Heart left ventricle (tissue), 13 donors: ENCODE data around the gene UBE2M.

Experiments used
- POLR2A ChIP-seq, 2 donors: fragments of 450-650 bp; IDR thresholded peaks; one replicate each; pipeline ENCODE4 v1.6.1; 2017; ENCODE audit warnings: antibody characterized with exemption in 2 of 2, mild to moderate bottlenecking in 2 of 2, moderate library complexity in 2 of 2
- TF ChIP-seq, protein P1 (sequence below), 12 donors: fragments of 200-600 bp; sonication (generic) in 4 of 12; IDR thresholded peaks; one replicate each; pipeline versions ENCODE4 v1.5.0 to v1.8.0; 2018 to 2022; ENCODE audit warnings: antibody characterized with exemption in 12 of 12, mild to moderate bottlenecking in 5 of 12
- donor health status: ischemic (EF 13 %, LVEDD 7.1; RV severe dilation, severe dysfunction).
- donor health status: DM: no; HTN: yes; CAD: no.
- donor health status: DM: no; HTN: no; CAD: no.
- donor health status: ischemic (EF 25% LVEDD 6.9; RV normal size, moderate dysfunction).
- donor health status: ischemic (EF 25% LVEDD 5.7; RV mildly dilated, moderate dysfunction).
- donor health status: ischemic (EF 35%, LVEDD 5.7; RV mildly dilated, moderate dysfunction).
- donor health status: nonischemic (EF 11% LVEDD 7.7; RV severe dilation, severe dysfunction).
- donor health status: DM: yes; HTN: yes; CAD: no.
- donor health status: PGD.
- donor health status: ischemic (EF 29% LVEDD 5.4; RV normal size, mild dysfunction).
- donor health status: nonischemic (EF 23%, LVEDD 6.1; RV moderate dilation, normal function).

DNA sequence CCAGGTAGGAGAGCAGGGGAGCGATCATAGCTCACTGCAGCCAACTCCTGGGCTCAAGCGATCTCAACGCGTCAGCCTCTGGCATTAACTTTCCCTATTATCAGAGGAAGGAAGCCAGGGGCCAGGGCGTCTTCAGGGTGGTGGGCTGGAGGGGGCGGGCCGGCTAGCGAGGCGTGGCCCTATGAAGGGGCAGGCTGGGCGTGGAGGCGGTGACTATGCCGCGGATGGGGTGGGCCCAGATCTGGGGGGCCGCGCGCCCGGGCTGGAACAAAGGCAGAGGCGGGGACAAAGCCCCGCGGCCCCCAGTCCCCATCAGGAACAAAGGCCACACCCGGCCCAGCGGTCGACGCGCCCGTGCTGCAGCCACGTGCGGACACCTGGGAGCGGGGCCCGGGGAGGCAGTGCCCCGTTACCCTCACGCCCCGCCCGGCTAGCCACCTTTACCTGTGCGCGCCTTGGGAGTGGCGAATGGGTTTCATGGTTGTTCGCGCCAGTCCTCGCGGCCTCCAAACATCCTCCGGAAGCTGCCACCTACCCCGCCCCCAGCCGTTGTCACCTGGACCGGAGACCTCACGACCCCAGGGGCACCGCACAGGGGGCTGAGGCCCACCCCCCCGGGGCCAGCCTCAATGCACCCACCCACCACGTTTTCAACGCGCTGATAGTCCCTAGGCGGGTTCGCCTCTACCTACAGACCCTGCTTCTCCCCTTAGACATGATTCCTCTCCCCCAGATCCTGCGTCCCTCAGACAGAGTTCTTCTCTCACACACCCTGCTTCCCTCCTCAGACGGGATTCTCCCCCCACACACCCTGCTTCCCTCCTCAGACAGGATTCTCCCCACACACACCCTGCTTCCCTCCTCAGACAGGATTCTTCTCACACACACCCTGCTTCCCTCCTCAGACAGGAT, 19.9 kb downstream of the UBE2M start:
- no peak for TF ChIP-seq POLR2A (IDR thresholded peaks at IDR 0.05)
- TF ChIP-seq, protein P1, sequence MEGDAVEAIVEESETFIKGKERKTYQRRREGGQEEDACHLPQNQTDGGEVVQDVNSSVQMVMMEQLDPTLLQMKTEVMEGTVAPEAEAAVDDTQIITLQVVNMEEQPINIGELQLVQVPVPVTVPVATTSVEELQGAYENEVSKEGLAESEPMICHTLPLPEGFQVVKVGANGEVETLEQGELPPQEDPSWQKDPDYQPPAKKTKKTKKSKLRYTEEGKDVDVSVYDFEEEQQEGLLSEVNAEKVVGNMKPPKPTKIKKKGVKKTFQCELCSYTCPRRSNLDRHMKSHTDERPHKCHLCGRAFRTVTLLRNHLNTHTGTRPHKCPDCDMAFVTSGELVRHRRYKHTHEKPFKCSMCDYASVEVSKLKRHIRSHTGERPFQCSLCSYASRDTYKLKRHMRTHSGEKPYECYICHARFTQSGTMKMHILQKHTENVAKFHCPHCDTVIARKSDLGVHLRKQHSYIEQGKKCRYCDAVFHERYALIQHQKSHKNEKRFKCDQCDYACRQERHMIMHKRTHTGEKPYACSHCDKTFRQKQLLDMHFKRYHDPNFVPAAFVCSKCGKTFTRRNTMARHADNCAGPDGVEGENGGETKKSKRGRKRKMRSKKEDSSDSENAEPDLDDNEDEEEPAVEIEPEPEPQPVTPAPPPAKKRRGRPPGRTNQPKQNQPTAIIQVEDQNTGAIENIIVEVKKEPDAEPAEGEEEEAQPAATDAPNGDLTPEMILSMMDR (IDR thresholded peaks at IDR 0.05): no peak
